ENCODE data around the gene CCK. TPM values are rescaled to one million over a fixed set of nuclear protein-coding genes. Genes with fewer than 3 reads are reported as not detected.
A peak's percentile ranks its signal among the peaks of the same experiment; 100 is the strongest.

The CCK gene
- total RNA-seq, 1 donor from 2014 or later, result 12.8 TPM

- DNase-seq (ENCODE audit: low spot score), result no peak
Observed at GRCh38 chr3:42225486-42226363, 40.3 kb downstream of the CCK start.

DNA sequence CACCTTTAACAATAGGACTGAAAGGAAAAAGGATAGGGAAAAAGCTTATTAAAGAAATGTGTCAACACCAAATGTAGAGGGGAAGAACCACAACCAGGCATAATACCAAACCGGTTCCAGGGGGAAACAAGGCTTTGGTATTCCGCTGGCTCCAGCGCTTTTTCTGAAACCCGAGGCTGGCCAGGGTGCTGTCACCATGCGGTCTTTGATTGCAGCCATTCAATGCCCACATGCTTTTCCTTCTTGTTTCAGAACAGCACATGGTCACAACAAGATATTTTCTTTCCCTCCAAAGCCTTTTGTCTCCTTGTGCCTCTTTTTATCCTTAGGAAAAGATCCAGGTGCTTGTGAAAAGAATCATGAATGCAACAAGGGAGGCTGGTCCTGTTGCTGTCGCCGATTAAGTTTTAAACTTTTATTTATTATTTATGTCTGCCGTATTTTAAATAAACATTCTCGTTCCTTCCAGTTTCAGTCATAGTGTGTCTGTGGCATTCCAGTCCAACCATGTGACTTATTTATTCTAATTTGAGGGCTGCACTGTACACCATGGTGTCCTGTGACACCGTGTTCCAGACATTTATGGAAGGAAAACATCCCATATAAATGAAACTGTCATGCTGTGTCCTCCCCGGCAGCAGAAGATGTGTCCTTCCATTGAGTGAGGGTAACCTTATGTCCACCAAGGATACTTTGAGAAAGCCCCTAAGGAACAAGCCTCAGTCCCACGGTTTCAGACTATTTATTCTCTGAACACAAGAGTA lies 41.1 kb downstream of the CCK start:
- DNase-seq (ENCODE audit: low spot score), result no peak

DNA sequence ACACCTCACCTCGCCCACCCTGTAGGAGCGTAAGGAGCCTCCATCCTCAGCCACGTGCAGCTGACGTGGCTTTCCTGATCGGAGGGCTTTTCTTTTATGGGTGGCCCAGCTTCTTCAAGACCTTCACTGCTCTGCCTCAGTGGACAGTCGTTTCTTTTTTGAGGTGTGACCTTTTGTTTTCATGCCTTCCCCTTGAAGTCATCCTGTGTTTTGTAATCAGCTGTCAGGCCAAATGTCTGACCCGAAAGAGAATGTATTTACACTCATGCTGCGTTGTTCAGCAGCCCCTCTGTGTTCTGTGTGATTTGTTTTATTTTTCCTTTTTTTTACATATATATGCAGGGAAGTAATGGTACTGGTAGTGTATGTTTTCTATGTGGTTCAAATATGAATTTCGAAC lies 41.8 kb downstream of the CCK start:
- DNase-seq (ENCODE audit: low spot score), result no peak

DNA sequence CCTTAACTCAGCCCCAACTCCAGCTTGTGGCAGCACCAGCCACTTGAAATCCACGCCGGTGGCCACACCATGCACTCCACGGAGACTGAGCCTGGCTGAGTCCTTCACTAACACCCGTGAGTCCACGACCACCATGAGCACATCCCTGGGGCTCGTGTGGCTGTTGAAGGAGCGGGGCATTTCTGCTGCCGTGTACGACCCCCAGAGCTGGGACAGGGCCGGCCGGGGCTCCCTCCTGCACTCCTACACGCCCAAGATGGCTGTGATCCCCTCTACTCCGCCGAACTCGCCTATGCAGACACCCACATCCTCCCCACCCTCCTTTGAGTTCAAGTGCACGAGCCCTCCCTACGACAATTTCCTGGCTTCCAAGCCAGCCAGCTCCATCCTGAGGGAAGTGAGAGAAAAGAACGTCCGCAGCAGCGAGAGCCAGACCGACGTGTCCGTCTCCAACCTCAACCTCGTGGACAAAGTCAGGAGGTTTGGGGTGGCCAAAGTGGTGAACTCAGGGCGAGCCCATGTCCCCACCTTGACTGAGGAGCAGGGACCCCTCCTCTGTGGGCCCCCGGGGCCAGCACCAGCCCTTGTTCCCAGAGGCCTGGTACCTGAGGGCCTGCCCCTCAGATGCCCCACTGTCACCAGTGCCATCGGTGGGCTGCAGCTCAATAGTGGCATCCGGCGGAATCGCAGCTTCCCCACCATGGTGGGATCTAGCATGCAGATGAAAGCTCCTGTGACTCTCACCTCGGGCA lies 42.9 kb downstream of the CCK start:
- DNase-seq (ENCODE audit: low spot score), result no peak

- DNase-seq (ENCODE audit: low spot score), result no peak
Observed at GRCh38 chr3:42220436-42221121, 45.4 kb downstream of the CCK start.

- DNase-seq (ENCODE audit: low spot score), result peak; percentile 61
Observed at GRCh38 chr3:42216931-42217333, 49.1 kb downstream of the CCK start.

GRCh38 chr3:42216302-42216701 lies 49.7 kb downstream of the CCK start:
- DNase-seq (ENCODE audit: low spot score), result no peak

DNA sequence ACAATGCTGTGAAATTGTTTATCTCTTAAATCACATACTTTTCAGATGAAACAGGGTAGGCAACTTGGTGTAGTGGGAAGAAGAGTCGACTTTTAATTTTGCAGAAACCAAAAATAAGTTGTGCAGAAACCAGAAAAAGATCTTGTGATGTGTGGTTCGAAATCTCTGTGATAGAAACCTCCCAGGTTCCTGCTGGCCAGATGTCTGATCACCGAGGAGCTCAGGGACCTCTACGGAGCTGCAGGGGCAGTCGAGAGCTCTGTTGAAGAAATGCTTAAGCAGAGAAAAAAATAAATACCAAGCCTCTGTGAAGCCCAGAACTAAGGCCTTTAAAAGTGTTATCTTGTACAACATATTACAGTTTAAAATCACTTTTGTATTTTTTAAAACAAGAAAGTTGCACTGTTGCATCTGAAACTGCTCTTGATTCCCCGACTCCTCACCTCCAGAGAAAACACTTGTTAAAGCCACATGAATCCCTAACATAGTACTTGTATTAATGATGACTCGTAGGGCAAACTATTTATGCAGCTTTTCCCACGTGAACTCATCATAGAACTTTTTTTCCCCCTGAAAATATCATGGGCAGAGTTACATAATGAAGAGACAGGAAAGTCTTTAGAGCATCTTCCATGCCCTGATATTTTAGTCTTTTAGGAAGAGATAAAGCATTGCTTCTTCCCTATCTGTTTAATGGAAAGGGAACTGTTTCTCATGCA lies 51.3 kb downstream of the CCK start:
- peak; percentile 34 for DNase-seq (ENCODE audit: low spot score)

DNA sequence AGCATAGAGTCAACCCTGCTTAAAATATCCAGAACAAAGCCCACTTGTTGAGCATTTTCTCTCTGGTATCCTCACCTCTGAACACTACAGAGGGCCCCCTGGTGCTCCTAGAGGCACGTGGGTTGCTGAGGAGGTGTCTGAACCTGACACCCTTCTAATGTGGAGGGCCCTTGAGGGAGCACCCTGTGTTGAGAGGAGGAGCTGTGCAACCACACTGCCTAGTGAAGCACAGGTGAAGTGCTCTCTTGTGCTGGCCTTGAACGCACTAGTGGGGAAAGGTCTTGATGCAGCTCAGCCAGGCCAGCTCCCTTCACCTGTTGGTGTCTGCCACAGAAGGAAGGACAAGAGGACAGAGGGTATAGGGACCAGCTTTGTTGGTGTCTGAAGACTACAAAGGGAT lies 51.9 kb downstream of the CCK start:
- DNase-seq (ENCODE audit: low spot score), result no peak

DNA sequence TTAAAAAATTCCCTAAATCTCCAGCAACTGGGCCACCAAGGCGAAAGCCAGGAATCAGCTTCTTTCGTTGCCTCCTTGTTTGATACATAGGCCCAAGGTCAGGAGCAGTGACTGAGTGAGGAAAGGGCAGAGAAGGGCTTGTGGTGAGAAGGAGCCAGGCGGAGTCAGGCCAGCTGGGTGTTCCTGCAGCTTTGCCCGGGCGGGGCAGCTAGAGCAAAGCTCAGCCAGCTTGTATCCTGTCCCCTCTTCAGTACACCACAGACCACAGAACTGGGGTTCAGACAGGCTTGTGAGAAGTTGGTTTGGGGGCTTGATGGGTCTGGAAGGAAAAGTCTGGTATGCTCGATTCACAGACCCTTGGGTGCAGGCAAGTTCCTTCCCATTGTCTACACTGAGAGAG lies 52.6 kb downstream of the CCK start:
- no peak for DNase-seq (ENCODE audit: low spot score)

GRCh38 chr3:42210726-42211125 lies 55.3 kb downstream of the CCK start:
- DNase-seq (ENCODE audit: low spot score), result no peak

- DNase-seq (ENCODE audit: low spot score), result no peak
Observed at GRCh38 chr3:42209917-42210316, 56.1 kb downstream of the CCK start.

Other genes with a start within 250 kb of the CCK start
- 13.5 TPM for gene TRAK1, start 174.8 kb downstream of the CCK start, total RNA-seq (ENCODE audit: insufficient read depth, low replicate concordance)
- not detected for gene LYZL4, start 144.4 kb upstream of the CCK start, total RNA-seq (ENCODE audit: insufficient read depth, low replicate concordance)
- 4.1 TPM for gene VIPR1, start 236.5 kb upstream of the CCK start, total RNA-seq (ENCODE audit: insufficient read depth, low replicate concordance)